GM18873 (cell line): ENCODE measurements around the gene DIP2B.

Source experiments
- ATAC-seq: cut with Tn5 transposase; IDR thresholded peaks from one replicate; pipeline ENCODE4 v1.9.1; 2021; ENCODE audit warnings: mild to moderate bottlenecking, moderate library complexity, moderate number of reproducible peaks; ENCODE audit not compliant: unreplicated experiment, low FRiP score

The DIP2B gene

GRCh38 chr12:50573271-50573670 lies 68.5 kb downstream of the DIP2B start:
- no peak for ATAC-seq

GRCh38 chr12:50574601-50575348 lies 70.0 kb downstream of the DIP2B start:
- ATAC-seq = no peak

GRCh38 chr12:50579757-50580267 lies 75.0 kb downstream of the DIP2B start:
- ATAC-seq = no peak

- no peak for ATAC-seq
These were observed 75.7 kb downstream of the DIP2B start for GRCh38 chr12:50580436-50580835.

- no peak for ATAC-seq
These were observed 76.7 kb downstream of the DIP2B start for GRCh38 chr12:50581226-50582184.

GRCh38 chr12:50584135-50584534 lies 79.3 kb downstream of the DIP2B start:
- ATAC-seq = no peak

GRCh38 chr12:50589650-50590435 lies 85.1 kb downstream of the DIP2B start:
- no peak for ATAC-seq

GRCh38 chr12:50590869-50591268 lies 86.1 kb downstream of the DIP2B start:
- no peak for ATAC-seq

- ATAC-seq = no peak
These were observed 90.9 kb downstream of the DIP2B start for GRCh38 chr12:50595667-50596066.

GRCh38 chr12:50597200-50598195 lies 92.7 kb downstream of the DIP2B start:
- peak; percentile 85 for ATAC-seq

- ATAC-seq = no peak
These were observed 93.6 kb downstream of the DIP2B start for GRCh38 chr12:50598321-50598862.

- ATAC-seq = no peak
These were observed 94.7 kb downstream of the DIP2B start for GRCh38 chr12:50599366-50600095.

- no peak for ATAC-seq
These were observed 95.6 kb downstream of the DIP2B start for GRCh38 chr12:50600364-50600763.

GRCh38 chr12:50603817-50604639 lies 99.2 kb downstream of the DIP2B start:
- ATAC-seq = no peak

- ATAC-seq = no peak
These were observed 99.8 kb downstream of the DIP2B start for GRCh38 chr12:50604640-50604920.

- no peak for ATAC-seq
These were observed 102.0 kb downstream of the DIP2B start for GRCh38 chr12:50606675-50607375.

GRCh38 chr12:50609292-50609874 lies 104.6 kb downstream of the DIP2B start:
- ATAC-seq = no peak
